HG03039 (cell line): ENCODE results near the gene SULT1A4.
"Not testable (repeated sequence)": the region's sequence is repeated elsewhere in the genome, so short reads cannot be mapped to it uniquely, and the experiment has no call there.

Experiments
- ATAC-seq: cut with Tn5 transposase; IDR thresholded peaks from one replicate; pipeline ENCODE4 v1.9.1; 2021; ENCODE audit warnings: mild to moderate bottlenecking, moderate library complexity; ENCODE audit not compliant: unreplicated experiment

Gene SULT1A4

GRCh38 chr16:29459706-29460646 lies at the start of gene SULT1A4:
SULT1A4 (plus strand) TSS chr16:29459913; CDS start chr16:29461386, 1,473 bp downstream.
- not testable (repeated sequence) for ATAC-seq

GRCh38 chr16:29423587-29423986 lies 36.1 kb upstream of the SULT1A4 start:
- ATAC-seq, result not testable (repeated sequence)

- not testable (repeated sequence) for ATAC-seq
Measured at GRCh38 chr16:29425390-29425789, 34.3 kb upstream of the SULT1A4 start.

GRCh38 chr16:29453754-29454153 lies 6.0 kb upstream of the SULT1A4 start:
- not testable (repeated sequence) for ATAC-seq

- ATAC-seq, result peak; percentile 82
Measured at GRCh38 chr16:29454269-29454668, 5.4 kb upstream of the SULT1A4 start, which contains the start of the genes BOLA2 and SLX1B. BOLA2 (minus strand) TSS chr16:29454351; CDS start chr16:29454253, 98 bp downstream. SLX1B (plus strand) TSS chr16:29454533.

- peak; percentile 42 for ATAC-seq
Measured at GRCh38 chr16:29454828-29455227, 4.9 kb upstream of the SULT1A4 start.

- ATAC-seq, result not testable (repeated sequence)
Measured at GRCh38 chr16:29457660-29458059, 2.1 kb upstream of the SULT1A4 start.

- ATAC-seq, result not testable (repeated sequence)
Measured at GRCh38 chr16:29460647-29461030, 926 bp downstream of the SULT1A4 start.

GRCh38 chr16:29465985-29466824 lies 6.5 kb downstream of the SULT1A4 start:
- ATAC-seq, result not testable (repeated sequence)

- ATAC-seq, result not testable (repeated sequence)
Measured at GRCh38 chr16:29466904-29467303, 7.2 kb downstream of the SULT1A4 start.

GRCh38 chr16:29467654-29468366 lies 8.1 kb downstream of the SULT1A4 start:
- ATAC-seq, result not testable (repeated sequence)

- not testable (repeated sequence) for ATAC-seq
Measured at GRCh38 chr16:29469660-29470059, 9.9 kb downstream of the SULT1A4 start.

GRCh38 chr16:29472065-29472464 lies 12.4 kb downstream of the SULT1A4 start:
- ATAC-seq, result not testable (repeated sequence)

GRCh38 chr16:29482276-29482675 lies 22.6 kb downstream of the SULT1A4 start:
- ATAC-seq, result not testable (repeated sequence)

- ATAC-seq, result not testable (repeated sequence)
Measured at GRCh38 chr16:29506308-29506707, 46.6 kb downstream of the SULT1A4 start, which contains the start of gene NPIPB12. NPIPB12 (minus strand) TSS chr16:29506408.
